KOPT-K1 (cell line): ENCODE measurements around the gene PTPRD.
"Not testable (repeated sequence)": the region's sequence is repeated elsewhere in the genome, so short reads cannot be mapped to it uniquely, and the experiment has no call there.

ENCODE experiments used
- H3K27ac ChIP-seq: fragments of 200-600 bp; sonication (generic); 2 replicates; pipeline ENCODE4 v1.5.1; 2016; ENCODE audit warnings: antibody characterized with exemption, mild to moderate bottlenecking, low read depth, low read length; ENCODE audit not compliant: poor library complexity, severe bottlenecking
- H3K36me3 ChIP-seq: fragments of 200-600 bp; sonication (generic); 2 replicates; pipeline ENCODE4 v1.5.1; 2017; ENCODE audit warnings: antibody characterized with exemption, mild to moderate bottlenecking, low read length, moderate library complexity; ENCODE audit not compliant: insufficient read depth
- H3K9me3 ChIP-seq: fragments of 200-600 bp; sonication (generic); 2 replicates; pipeline ENCODE4 v1.5.1; 2017; ENCODE audit warnings: antibody characterized with exemption, low read length, mild to moderate bottlenecking; ENCODE audit not compliant: insufficient read depth, poor library complexity, severe bottlenecking

PTPRD gene

DNA sequence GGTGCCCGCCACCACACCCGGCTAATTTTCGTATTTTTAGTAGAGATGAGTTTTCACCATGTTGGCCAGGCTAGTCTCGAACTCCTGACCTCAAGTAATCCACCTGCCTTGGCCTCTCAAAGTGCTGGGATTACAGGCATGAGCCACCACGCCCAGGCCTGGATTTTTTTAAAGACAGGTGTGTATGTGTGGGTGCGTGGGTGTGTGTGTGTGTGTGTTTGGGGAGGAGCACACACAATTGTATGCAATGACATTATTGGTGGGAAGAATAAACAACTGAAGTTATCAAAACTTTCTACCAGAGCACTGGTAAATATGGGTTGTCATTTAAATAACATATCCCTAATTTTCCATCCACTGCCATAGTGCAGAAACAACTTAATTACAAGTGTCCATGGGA, 1915.2 kb downstream of the PTPRD start:
- not testable (repeated sequence) for H3K36me3 ChIP-seq, H3K9me3 ChIP-seq, H3K27ac ChIP-seq

GRCh38 chr9:8696516-8696915, 1916.3 kb downstream of the PTPRD start:
- H3K36me3 ChIP-seq: no peaks in the 10 kb centered on the region
- no peak overlapping the region for H3K27ac ChIP-seq
- no peaks in the 10 kb centered on the region for H3K9me3 ChIP-seq

GRCh38 chr9:8694983-8695588, 1917.7 kb downstream of the PTPRD start:
- Histone ChIP-seq H3K9me3 (no peaks in the 10 kb centered on the region), H3K36me3 (no peaks in the 10 kb centered on the region), H3K27ac (no peak overlapping the region)

DNA sequence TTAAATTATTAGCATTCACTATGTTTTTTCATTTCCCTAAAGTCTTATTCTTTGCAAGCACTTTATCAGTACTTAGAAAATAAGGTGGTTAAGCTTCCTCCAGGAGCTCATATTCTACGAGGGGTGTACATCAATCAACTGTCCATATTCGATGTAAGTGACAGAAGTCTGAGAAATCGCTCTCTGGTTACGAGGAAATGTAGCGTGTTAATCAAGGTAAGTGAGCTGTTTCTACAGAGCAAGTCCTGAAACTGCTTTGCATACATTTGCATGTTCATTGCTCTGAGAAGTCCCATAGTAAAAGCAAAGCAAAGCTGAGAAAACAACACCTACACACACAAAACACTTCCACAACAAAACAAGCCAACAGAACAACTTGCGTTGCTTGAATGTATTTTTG, 1919.3 kb downstream of the PTPRD start:
- Histone ChIP-seq H3K9me3 (peaks cover 5% of the 10 kb centered on the region), H3K27ac (no peak overlapping the region), H3K36me3 (no peaks in the 10 kb centered on the region)

- Histone ChIP-seq H3K9me3 (peaks cover 5% of the 10 kb centered on the region), H3K36me3 (no peaks in the 10 kb centered on the region), H3K27ac (no peak overlapping the region)
These were observed 1926.3 kb downstream of the PTPRD start for GRCh38 chr9:8686516-8686915.

- Histone ChIP-seq H3K9me3 (peaks cover 5% of the 10 kb centered on the region), H3K27ac (no peak overlapping the region), H3K36me3 (no peaks in the 10 kb centered on the region)
These were observed 1927.0 kb downstream of the PTPRD start for GRCh38 chr9:8685825-8686224.

- H3K9me3 ChIP-seq: peaks cover 5% of the 10 kb centered on the region
- no peaks in the 10 kb centered on the region for H3K36me3 ChIP-seq
- no peak overlapping the region for H3K27ac ChIP-seq
These were observed 1927.7 kb downstream of the PTPRD start for GRCh38 chr9:8684978-8685708.

DNA sequence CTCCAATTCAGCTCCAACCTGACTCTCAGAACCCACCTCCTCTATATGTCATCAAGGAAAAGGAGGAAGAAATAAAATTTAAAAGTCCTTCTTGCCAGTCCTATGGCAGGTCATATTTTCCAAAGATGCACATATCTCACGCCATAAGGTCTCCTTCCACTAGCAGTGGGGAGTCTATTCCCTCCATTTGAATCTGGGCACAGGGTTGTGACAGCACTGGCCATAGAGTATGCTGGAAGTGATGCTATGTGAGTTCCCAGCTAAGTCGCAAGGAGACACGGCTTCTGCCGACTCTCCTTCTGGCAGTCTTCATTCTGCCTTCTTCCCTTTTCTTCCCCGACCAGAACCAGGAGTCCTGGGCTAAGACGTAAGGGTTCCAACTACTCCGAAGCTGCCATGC, 1929.3 kb downstream of the PTPRD start:
- H3K27ac ChIP-seq: no peak overlapping the region
- H3K36me3 ChIP-seq: no peaks in the 10 kb centered on the region
- H3K9me3 ChIP-seq: no peaks in the 10 kb centered on the region

- no peak overlapping the region for H3K27ac ChIP-seq
- H3K36me3 ChIP-seq: no peaks in the 10 kb centered on the region
- H3K9me3 ChIP-seq: no peaks in the 10 kb centered on the region
These were observed 1932.1 kb downstream of the PTPRD start for GRCh38 chr9:8680658-8681057.

- no peaks in the 10 kb centered on the region for H3K36me3 ChIP-seq
- H3K27ac ChIP-seq: no peak overlapping the region
- no peaks in the 10 kb centered on the region for H3K9me3 ChIP-seq
These were observed 1932.6 kb downstream of the PTPRD start for GRCh38 chr9:8680157-8680556.

GRCh38 chr9:8679371-8679822, 1933.4 kb downstream of the PTPRD start:
- H3K27ac ChIP-seq: no peak overlapping the region
- no peaks in the 10 kb centered on the region for H3K36me3 ChIP-seq
- H3K9me3 ChIP-seq: no peaks in the 10 kb centered on the region

DNA sequence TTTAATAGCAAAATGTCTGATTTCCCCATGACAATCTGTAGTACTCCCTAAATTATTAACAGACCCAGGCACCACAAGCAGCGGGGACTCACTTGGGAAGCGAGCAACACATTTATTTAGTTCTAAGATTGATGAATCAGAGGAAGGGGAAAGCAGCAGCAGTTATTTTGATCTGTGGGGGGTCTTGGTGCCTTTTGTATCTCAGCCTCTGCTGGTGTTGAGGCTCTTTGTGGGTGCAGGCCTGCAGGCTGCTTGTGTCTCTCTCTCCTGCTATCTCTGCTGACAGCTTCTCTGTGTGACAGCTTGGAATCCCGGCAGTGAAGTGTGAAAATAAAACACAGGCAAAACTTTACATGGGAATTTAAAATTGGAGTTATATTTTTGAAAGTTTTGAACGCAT, 1935.1 kb downstream of the PTPRD start:
- Histone ChIP-seq H3K27ac (no peak overlapping the region), H3K36me3 (no peaks in the 10 kb centered on the region), H3K9me3 (no peaks in the 10 kb centered on the region)

GRCh38 chr9:8674536-8674935, 1938.3 kb downstream of the PTPRD start:
- Histone ChIP-seq H3K27ac (no peak overlapping the region), H3K9me3 (no peaks in the 10 kb centered on the region), H3K36me3 (no peaks in the 10 kb centered on the region)

- Histone ChIP-seq H3K36me3 (no peaks in the 10 kb centered on the region), H3K27ac (no peak overlapping the region), H3K9me3 (no peaks in the 10 kb centered on the region)
These were observed 1939.0 kb downstream of the PTPRD start for GRCh38 chr9:8673830-8674229.

DNA sequence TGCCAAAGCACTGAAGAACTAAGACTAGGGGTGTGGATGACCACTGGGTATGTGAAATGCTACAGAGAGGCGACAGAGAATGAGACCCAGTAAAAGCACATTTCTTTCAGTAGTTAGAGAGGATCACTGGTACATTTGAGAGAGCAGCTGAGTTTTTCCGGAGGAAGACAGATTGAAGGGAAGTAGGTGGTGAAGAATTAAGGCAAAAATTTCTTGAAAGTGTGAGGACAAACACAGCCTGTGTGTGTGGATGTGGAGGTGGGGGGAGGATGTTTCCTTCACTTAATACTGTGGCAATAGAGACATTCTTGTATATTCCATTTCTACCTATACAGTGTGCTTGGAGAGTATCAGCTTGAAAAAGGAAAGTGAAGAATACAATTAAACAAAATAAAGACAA, 1942.1 kb downstream of the PTPRD start:
- no peaks in the 10 kb centered on the region for H3K36me3 ChIP-seq
- no peak overlapping the region for H3K27ac ChIP-seq
- H3K9me3 ChIP-seq: no peaks in the 10 kb centered on the region

DNA sequence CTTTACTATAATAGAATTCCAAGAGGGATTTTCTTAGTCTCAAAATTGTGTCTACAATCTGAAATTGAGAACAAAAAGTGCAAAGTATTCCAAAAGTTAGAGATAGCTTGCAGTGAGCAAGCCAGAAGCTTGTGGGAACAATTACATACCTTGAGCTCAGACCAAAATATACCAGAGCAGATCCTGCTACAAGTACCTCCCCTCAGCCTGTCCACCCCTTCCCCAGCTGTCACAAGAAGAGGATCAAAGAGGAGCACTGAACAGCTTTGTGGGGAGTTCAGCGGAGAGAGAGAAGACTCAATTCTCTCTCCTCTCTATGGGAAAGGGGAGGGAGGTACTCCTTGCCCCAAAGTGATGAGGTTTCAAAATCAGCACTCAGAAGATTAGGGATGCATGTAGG, 1944.1 kb downstream of the PTPRD start:
- no peaks in the 10 kb centered on the region for H3K9me3 ChIP-seq
- H3K36me3 ChIP-seq: no peaks in the 10 kb centered on the region
- H3K27ac ChIP-seq: no peak overlapping the region
